T-helper 2 cell treated with Interferon-gamma antibody and Interleukin-4, amounts not matched to agents 100 ng/mL and 5 ng/mL, for 36 hours (primary cell): ENCODE measurements around the gene VLDLR. TPM values are rescaled to one million over a fixed set of nuclear protein-coding genes. Genes with fewer than 3 reads are reported as not detected.
"Not testable (repeated sequence)": the region's sequence is repeated elsewhere in the genome, so short reads cannot be mapped to it uniquely, and the experiment has no call there.

ENCODE experiments used
- intact Hi-C: fragments of 100-400 bp; cut with micrococcal nuclease; formaldehyde crosslinking; loops from one replicate; pipeline ENCODE4 v1.15.1; 2023
- total RNA-seq: library from RNA; stranded (reverse); gene quantifications from 2 replicates; pipeline ENCODE4 v1.2.3, GENCODE V29; 2022

The VLDLR gene
- total RNA-seq, 1 donor from 2014 or later = 4.0 TPM

- intact Hi-C loops = no loop called here
Measured at GRCh38 chr9:2704504-2704903, 82.9 kb downstream of the VLDLR start.

GRCh38 chr9:2707256-2707655 lies 85.7 kb downstream of the VLDLR start:
- intact Hi-C loops = not testable (repeated sequence)

Other genes starting within 250 kb of the VLDLR start
- not detected in 2 replicates for gene KCNV2, start 95.7 kb downstream of the VLDLR start, total RNA-seq
- 71.2 and 84.5 TPM in 2 replicates for gene PUM3, start 222.3 kb downstream of the VLDLR start, total RNA-seq